Endodermal cell (in vitro differentiated cells): ENCODE measurements around the gene HDLBP. TPM values are rescaled to one million over a fixed set of nuclear protein-coding genes. Genes with fewer than 3 reads are reported as not detected.

ENCODE experiments used
- DNase-seq: peaks from one replicate; pipeline ENCODE4 v3.0.0-alpha.2; 2017
- H3K27ac ChIP-seq: 2 replicates; pipeline ENCODE4 v1.5.1; 2013; ENCODE audit warnings: mild to moderate bottlenecking, low read depth, low read length, moderate library complexity
- H3K27me3 ChIP-seq: 2 replicates; pipeline ENCODE4 v1.6.1; 2013; ENCODE audit warnings: mild to moderate bottlenecking, low read length, moderate library complexity; ENCODE audit not compliant: insufficient read depth, control insufficient read depth, poor library complexity, severe bottlenecking
- H3K36me3 ChIP-seq: 2 replicates; pipeline ENCODE4 v1.7.0; 2013; ENCODE audit warnings: mild to moderate bottlenecking, low read length, moderate library complexity; ENCODE audit not compliant: control insufficient read depth, insufficient read depth
- H3K4me1 ChIP-seq: one replicate; pipeline ENCODE4 v1.7.0; 2013; ENCODE audit warnings: low read length; ENCODE audit not compliant: control insufficient read depth, insufficient read depth
- H3K4me3 ChIP-seq: 2 replicates; pipeline ENCODE4 v1.5.1; 2013; ENCODE audit warnings: mild to moderate bottlenecking, low read length, moderate library complexity
- H3K9ac ChIP-seq: 2 replicates; pipeline ENCODE4 v1.6.1; 2013; ENCODE audit warnings: mild to moderate bottlenecking, low read length, moderate library complexity; ENCODE audit not compliant: poor library complexity, severe bottlenecking; ENCODE audit errors: extremely low read depth
- H3K9me3 ChIP-seq: 2 replicates; pipeline ENCODE4 v1.6.1; 2013; ENCODE audit warnings: mild to moderate bottlenecking, low read length, moderate library complexity; ENCODE audit not compliant: control insufficient read depth
- H3K27ac Mint-ChIP-seq: 2 replicates; pipeline ENCODE4 v1.8.0; 2020; ENCODE audit warnings: mixed read lengths
- H3K27me3 Mint-ChIP-seq: 2 replicates; pipeline ENCODE4 v1.8.0; 2021; ENCODE audit warnings: mild to moderate bottlenecking, mixed read lengths; ENCODE audit not compliant: insufficient read depth
- H3K36me3 Mint-ChIP-seq: 2 replicates; pipeline ENCODE4 v1.8.0; 2020; ENCODE audit warnings: low read depth, mixed read lengths
- H3K4me1 Mint-ChIP-seq: 2 replicates; pipeline ENCODE4 v1.8.0; 2020; ENCODE audit warnings: mixed read lengths
- H3K4me3 Mint-ChIP-seq: 2 replicates; pipeline ENCODE4 v1.8.0; 2020; ENCODE audit warnings: mild to moderate bottlenecking, moderate library complexity, mixed read lengths
- H3K9me3 Mint-ChIP-seq: 2 replicates; pipeline ENCODE4 v1.8.0; 2020; ENCODE audit warnings: mild to moderate bottlenecking, mixed read lengths
- CTCF ChIP-seq: fragments of 200-600 bp; sonication (generic); conservative IDR thresholded peaks from 2 replicates; pipeline ENCODE4 v1.5.0; 2021; ENCODE audit warnings: antibody characterized with exemption, mild to moderate bottlenecking
- WGBS, 2 experiments: methylation state at CpG; one replicate each; pipeline versions ENCODE4 v1.1.5 to v1.1.7; 2013; ENCODE audit warnings: missing lambda C conversion rate in 2 of 2, mixed read lengths in 1 of 2; ENCODE audit not compliant: insufficient coverage in 1 of 2, insufficient read length in 1 of 2; 5-methylcytosine and 5-hydroxymethylcytosine counted together
- total RNA-seq, 2 donors: library from RNA; stranded (reverse); fragmentation: NEBNext Ultra II Directional in 1 of 2; extraction: Animal tissue kit (Norgen Biotek cat#: 25700) in 1 of 2; gene quantifications; 2 replicates in 1 of 2; 3 replicates in 1 of 2; pipeline ENCODE4 v1.2.1, GENCODE V29; 2021

Gene HDLBP
- total RNA-seq, 2 donors from 2014 or later: 344 to 374 TPM

DNA sequence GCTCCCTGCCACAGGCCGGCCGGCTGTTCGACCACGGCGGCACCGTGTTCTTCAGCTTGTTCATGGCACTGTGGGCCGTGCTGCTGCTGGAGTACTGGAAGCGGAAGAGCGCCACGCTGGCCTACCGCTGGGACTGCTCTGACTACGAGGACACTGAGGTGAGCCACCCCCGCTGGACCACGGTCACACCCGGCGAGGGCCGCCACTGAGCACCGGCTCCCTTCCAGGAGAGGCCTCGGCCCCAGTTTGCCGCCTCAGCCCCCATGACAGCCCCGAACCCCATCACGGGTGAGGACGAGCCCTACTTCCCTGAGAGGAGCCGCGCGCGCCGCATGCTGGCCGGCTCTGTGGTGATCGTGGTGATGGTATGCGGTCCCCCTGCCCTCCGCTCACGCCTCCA is 106.2 kb downstream of the HDLBP start:
- Histone ChIP-seq H3K9ac (no peak overlapping the region), H3K36me3 (no peaks in the 10 kb centered on the region), H3K27me3 (no peaks in the 10 kb centered on the region), H3K4me3 (no peak overlapping the region), H3K4me1 (no peaks in the 10 kb centered on the region), H3K9me3 (no peaks in the 10 kb centered on the region), H3K27ac (no peak overlapping the region)
- TF ChIP-seq CTCF: no peak
- H3K27me3 Mint-ChIP-seq: peaks cover 5% of the 10 kb centered on the region
- H3K4me3 Mint-ChIP-seq: no peak overlapping the region
- H3K27ac Mint-ChIP-seq: no peak overlapping the region
- peaks cover 2% of the 10 kb centered on the region for H3K4me1 Mint-ChIP-seq
- H3K9me3 Mint-ChIP-seq: no peaks in the 10 kb centered on the region
- no peak for DNase-seq
- no peaks in the 10 kb centered on the region for H3K36me3 Mint-ChIP-seq
- WGBS, 2 experiments: 89 to 91% methylated on average over 31 to 33 of the region's 33 CpGs

GRCh38 chr2:241208058-241208457 is 107.4 kb downstream of the HDLBP start:
- Mint-ChIP-seq H3K27me3 (peaks cover 3% of the 10 kb centered on the region), H3K4me3 (no peak overlapping the region), H3K36me3 (no peaks in the 10 kb centered on the region), H3K4me1 (peaks cover 2% of the 10 kb centered on the region), H3K27ac (no peak overlapping the region), H3K9me3 (no peaks in the 10 kb centered on the region)
- no peaks in the 10 kb centered on the region for H3K36me3 ChIP-seq
- no peak overlapping the region for H3K27ac ChIP-seq
- H3K9me3 ChIP-seq: no peaks in the 10 kb centered on the region
- no peak overlapping the region for H3K9ac ChIP-seq
- DNase-seq: no peak
- TF ChIP-seq CTCF: no peak
- H3K4me1 ChIP-seq: no peaks in the 10 kb centered on the region
- H3K27me3 ChIP-seq: no peaks in the 10 kb centered on the region
- 87 to 95% methylated on average over 6 of the region's 6 CpGs for WGBS, 2 experiments
- H3K4me3 ChIP-seq: no peak overlapping the region

- Histone ChIP-seq H3K4me1 (no peaks in the 10 kb centered on the region), H3K27ac (no peak overlapping the region), H3K27me3 (no peaks in the 10 kb centered on the region), H3K9ac (no peak overlapping the region), H3K4me3 (no peak overlapping the region), H3K36me3 (no peaks in the 10 kb centered on the region), H3K9me3 (no peaks in the 10 kb centered on the region)
- no peak for TF ChIP-seq CTCF
- Mint-ChIP-seq H3K36me3 (no peaks in the 10 kb centered on the region), H3K4me1 (peaks cover 2% of the 10 kb centered on the region), H3K4me3 (no peak overlapping the region), H3K27ac (no peak overlapping the region), H3K9me3 (no peaks in the 10 kb centered on the region), H3K27me3 (peaks cover under 1% of the 10 kb centered on the region)
- WGBS, 2 experiments: 83 to 86% methylated on average over 2 to 6 of the region's 6 CpGs
- DNase-seq: no peak
Observed at GRCh38 chr2:241207641-241208040, 107.8 kb downstream of the HDLBP start.
